COLO668 (cell line): ENCODE measurements around the gene PDE1C.
A peak's percentile ranks its signal among the peaks of the same experiment; 100 is the strongest.

Experiments used
- DNase-seq: peaks from one replicate; lab custom pipeline; 2025; ENCODE audit not compliant: unreplicated experiment; lab: John Stamatoyannopoulos, UW

The PDE1C gene

GRCh38 chr7:31785101-31785500 lies 285.1 kb downstream of the PDE1C start:
- DNase-seq = no peak

- DNase-seq = no peak
Observed at GRCh38 chr7:31783221-31783620, 287.0 kb downstream of the PDE1C start.

- peak; percentile 23 for DNase-seq
Observed at GRCh38 chr7:31782411-31782991, 287.7 kb downstream of the PDE1C start.

- DNase-seq = no peak
Observed at GRCh38 chr7:31778296-31778695, 291.9 kb downstream of the PDE1C start.

- DNase-seq = no peak
Observed at GRCh38 chr7:31776616-31777015, 293.6 kb downstream of the PDE1C start.

GRCh38 chr7:31775556-31775955 lies 294.7 kb downstream of the PDE1C start:
- DNase-seq = peak; percentile 20

- no peak for DNase-seq
Observed at GRCh38 chr7:31772211-31772610, 298.0 kb downstream of the PDE1C start.

GRCh38 chr7:31767686-31768358 lies 302.4 kb downstream of the PDE1C start:
- DNase-seq = no peak

- no peak for DNase-seq
Observed at GRCh38 chr7:31764462-31764861, 305.7 kb downstream of the PDE1C start.

- no peak for DNase-seq
Observed at GRCh38 chr7:31763548-31763947, 306.7 kb downstream of the PDE1C start.

- no peak for DNase-seq
Observed at GRCh38 chr7:31761646-31762045, 308.6 kb downstream of the PDE1C start.

- DNase-seq = no peak
Observed at GRCh38 chr7:31758755-31759154, 311.5 kb downstream of the PDE1C start.

- DNase-seq = no peak
Observed at GRCh38 chr7:31751726-31752125, 318.5 kb downstream of the PDE1C start.

GRCh38 chr7:31748084-31748483 lies 322.1 kb downstream of the PDE1C start:
- DNase-seq = no peak

- DNase-seq = no peak
Observed at GRCh38 chr7:31747553-31747952, 322.7 kb downstream of the PDE1C start.

GRCh38 chr7:31744294-31744874 lies 325.8 kb downstream of the PDE1C start:
- DNase-seq = peak; percentile 61

GRCh38 chr7:31741852-31742251 lies 328.4 kb downstream of the PDE1C start:
- DNase-seq = no peak

GRCh38 chr7:31735991-31736982 lies 333.9 kb downstream of the PDE1C start:
- peak; percentile 64 for DNase-seq

- DNase-seq = no peak
Observed at GRCh38 chr7:31734456-31734855, 335.8 kb downstream of the PDE1C start.

GRCh38 chr7:31729195-31729804 lies 340.9 kb downstream of the PDE1C start:
- no peak for DNase-seq

- no peak for DNase-seq
Observed at GRCh38 chr7:31724696-31725095, 345.5 kb downstream of the PDE1C start.
